Measurements from ENCODE around the gene VRK3.
"Not testable (repeated sequence)": the region's sequence is repeated elsewhere in the genome, so short reads cannot be mapped to it uniquely, and the experiment has no call there.

VRK3 gene, protein sequence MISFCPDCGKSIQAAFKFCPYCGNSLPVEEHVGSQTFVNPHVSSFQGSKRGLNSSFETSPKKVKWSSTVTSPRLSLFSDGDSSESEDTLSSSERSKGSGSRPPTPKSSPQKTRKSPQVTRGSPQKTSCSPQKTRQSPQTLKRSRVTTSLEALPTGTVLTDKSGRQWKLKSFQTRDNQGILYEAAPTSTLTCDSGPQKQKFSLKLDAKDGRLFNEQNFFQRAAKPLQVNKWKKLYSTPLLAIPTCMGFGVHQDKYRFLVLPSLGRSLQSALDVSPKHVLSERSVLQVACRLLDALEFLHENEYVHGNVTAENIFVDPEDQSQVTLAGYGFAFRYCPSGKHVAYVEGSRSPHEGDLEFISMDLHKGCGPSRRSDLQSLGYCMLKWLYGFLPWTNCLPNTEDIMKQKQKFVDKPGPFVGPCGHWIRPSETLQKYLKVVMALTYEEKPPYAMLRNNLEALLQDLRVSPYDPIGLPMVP

GRCh38 chr19:50025022-50025793 lies at the start of gene VRK3:
VRK3 (minus strand) TSS chr19:50025372; CDS start chr19:50016162, 9,210 bp downstream.
- peak; percentile 3 for TF ChIP-seq CTCF (IDR thresholded peaks at IDR 0.05; ENCODE audit: low read depth, low read length)
- in situ Hi-C loops (cut with HindIII; ENCODE audit: low sequenced_read_pairs), result no loop called here
- DNase-seq (ENCODE audit: low read depth, low spot score), result peak; percentile 100
- H3K4me3 ChIP-seq (ENCODE audit: low read depth, low read length), result peak within 1 kb of the TSS; percentile 99

GRCh38 chr19:50068382-50068781 lies 43.2 kb upstream of the VRK3 start:
- in situ Hi-C loops (cut with HindIII; ENCODE audit: low sequenced_read_pairs); H3K4me3 ChIP-seq (ENCODE audit: low read depth, low read length); DNase-seq (ENCODE audit: low read depth, low spot score): not testable (repeated sequence)

- H3K4me3 ChIP-seq (ENCODE audit: low read depth, low read length), result no peak overlapping the region
- in situ Hi-C loops (cut with HindIII; ENCODE audit: low sequenced_read_pairs), result no loop called here
- DNase-seq (ENCODE audit: low read depth, low spot score), result no peak
Measured at GRCh38 chr19:50067575-50067974, 42.4 kb upstream of the VRK3 start.

DNA sequence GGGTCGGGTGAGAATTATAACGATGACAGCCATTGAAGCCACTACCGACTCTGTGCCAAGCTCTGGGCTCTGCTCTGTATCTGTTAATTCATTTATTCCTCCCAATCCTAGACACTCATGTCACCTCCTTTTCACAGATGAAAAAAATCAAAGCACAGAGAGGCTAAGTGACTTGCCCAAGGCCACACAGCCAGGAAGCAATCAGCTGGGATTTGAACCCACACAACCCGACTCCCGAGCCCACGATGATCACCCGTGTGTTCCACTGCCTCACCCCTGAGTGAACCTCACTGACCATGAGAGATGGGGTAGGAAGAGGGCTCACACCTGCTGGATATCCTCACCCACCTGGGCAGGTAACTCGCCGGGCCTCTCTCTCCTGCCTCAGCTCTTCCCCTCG lies 40.8 kb upstream of the VRK3 start:
- DNase-seq (ENCODE audit: low read depth, low spot score), result no peak
- TF ChIP-seq CTCF (IDR thresholded peaks at IDR 0.05; ENCODE audit: low read depth, low read length), result no peak
- in situ Hi-C loops (cut with HindIII; ENCODE audit: low sequenced_read_pairs), result no loop called here
- H3K4me3 ChIP-seq (ENCODE audit: low read depth, low read length), result no peak overlapping the region

More at GRCh38 chr19:50067575-50067974, 42.4 kb upstream of the VRK3 start:
- TF ChIP-seq CTCF (IDR thresholded peaks at IDR 0.05; ENCODE audit: low read depth, low read length), result no peak

- in situ Hi-C loops (cut with HindIII; ENCODE audit: low sequenced_read_pairs), result no loop called here
- no peak for TF ChIP-seq CTCF (IDR thresholded peaks at IDR 0.05; ENCODE audit: low read depth, low read length)
- DNase-seq (ENCODE audit: low read depth, low spot score), result no peak
- H3K4me3 ChIP-seq (ENCODE audit: low read depth, low read length), result no peak overlapping the region
Measured at GRCh38 chr19:50061650-50062049, 36.5 kb upstream of the VRK3 start.

DNA sequence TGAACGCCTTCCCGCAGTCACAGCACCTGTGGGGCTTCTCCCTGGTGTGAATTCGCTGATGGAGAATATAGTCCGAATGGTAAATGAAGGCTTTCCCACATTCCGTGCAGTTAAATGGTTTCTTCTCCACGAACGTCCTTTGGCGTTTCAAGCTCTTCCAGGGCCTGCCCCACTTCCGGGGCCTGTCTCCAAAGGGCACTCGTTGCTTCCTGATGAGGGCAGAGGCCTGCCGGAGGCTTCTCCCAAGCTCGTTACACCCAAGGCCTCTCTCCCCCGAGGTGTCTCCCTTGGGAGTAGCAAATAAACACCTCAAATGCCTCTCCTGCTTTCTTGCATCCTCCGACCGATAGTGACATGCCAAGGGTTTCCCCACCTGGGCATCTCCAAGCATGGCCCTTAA lies 34.9 kb upstream of the VRK3 start:
- H3K4me3 ChIP-seq (ENCODE audit: low read depth, low read length), result no peak overlapping the region
- in situ Hi-C loops (cut with HindIII; ENCODE audit: low sequenced_read_pairs), result no loop called here
- DNase-seq (ENCODE audit: low read depth, low spot score), result no peak
- no peak for TF ChIP-seq CTCF (IDR thresholded peaks at IDR 0.05; ENCODE audit: low read depth, low read length)

GRCh38 chr19:50059045-50059444 lies 33.9 kb upstream of the VRK3 start:
- in situ Hi-C loops (cut with HindIII; ENCODE audit: low sequenced_read_pairs), result no loop called here
- no peak overlapping the region for H3K4me3 ChIP-seq (ENCODE audit: low read depth, low read length)
- no peak for TF ChIP-seq CTCF (IDR thresholded peaks at IDR 0.05; ENCODE audit: low read depth, low read length)
- DNase-seq (ENCODE audit: low read depth, low spot score), result no peak

Data from astrocyte of the spinal cord (primary cell).